Prostate gland (tissue), 2 donors: ENCODE data around the gene ATP5MK.

ENCODE experiments used
- CTCF ChIP-seq, 4 experiments: fragments of 200-600 bp in 2 of 4; fragments of 450-650 bp in 2 of 4; sonication (generic) in 2 of 4; IDR thresholded peaks; 1 replicate in 3 of 4; 2 replicates in 1 of 4; pipeline ENCODE4 v1.5.1; 2016 to 2019; ENCODE audit warnings: antibody characterized with exemption in 4 of 4, mild to moderate bottlenecking in 2 of 4, moderate library complexity in 2 of 4
- POLR2A ChIP-seq: fragments of 450-650 bp; IDR thresholded peaks from one replicate; pipeline ENCODE4 v1.6.1; 2016; ENCODE audit warnings: antibody characterized with exemption, mild to moderate bottlenecking

GRCh38 chr10:103355906-103356599, 40.2 kb downstream of the ATP5MK start:
- TF ChIP-seq POLR2A (no peak), CTCF (IDR thresholded peaks at IDR 0.05) (no peak)
